Measurements from ENCODE around the gene RBM34.
"Not testable (repeated sequence)": the region's sequence is repeated elsewhere in the genome, so short reads cannot be mapped to it uniquely, and the experiment has no call there.

RBM34 gene

DNA sequence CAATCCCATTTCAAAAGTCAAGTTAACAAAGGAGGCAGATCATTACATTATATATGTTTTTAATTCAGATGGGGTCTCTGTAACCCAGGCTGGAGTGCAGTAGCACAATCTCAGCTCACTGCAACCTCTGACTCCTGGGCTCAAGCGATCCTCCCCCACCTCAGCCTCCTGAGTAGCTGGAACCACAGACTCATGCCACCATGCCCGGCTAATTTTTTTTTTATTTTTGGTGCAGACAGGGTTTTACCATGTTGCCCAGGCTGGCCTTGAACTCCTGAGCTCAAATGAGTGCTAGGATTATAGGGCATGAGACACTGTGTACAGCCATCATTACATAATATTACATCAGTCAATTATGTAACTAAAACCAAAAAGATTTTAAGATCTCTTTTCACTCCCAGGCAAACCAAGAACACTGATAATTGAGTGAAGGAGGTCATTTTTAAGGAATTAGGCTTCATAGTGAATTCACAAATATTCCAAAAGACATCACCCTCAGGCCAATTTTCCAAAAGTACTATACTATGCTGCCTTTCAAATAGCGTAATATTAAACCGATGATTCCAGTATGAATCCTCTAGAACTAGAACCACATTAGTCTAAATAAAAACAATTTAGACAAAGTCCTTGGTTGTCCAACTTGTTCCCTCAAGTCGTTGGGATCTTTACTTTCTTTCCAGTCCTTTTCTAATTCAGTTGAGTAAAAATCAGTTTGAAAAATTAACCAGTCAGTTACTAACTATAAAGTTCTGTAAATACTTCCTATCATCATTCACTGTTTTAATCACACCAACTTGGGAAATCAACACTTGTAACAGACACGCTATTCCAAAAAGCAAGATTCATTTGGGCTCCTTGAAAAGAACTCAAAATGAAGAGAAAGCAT is 48.5 kb downstream of the RBM34 start:
- DNase-seq (ENCODE audit: low read depth) = no peak

- DNase-seq (ENCODE audit: low read depth) = no peak
Measured at GRCh38 chr1:235111107-235111506, 49.9 kb downstream of the RBM34 start.

DNA sequence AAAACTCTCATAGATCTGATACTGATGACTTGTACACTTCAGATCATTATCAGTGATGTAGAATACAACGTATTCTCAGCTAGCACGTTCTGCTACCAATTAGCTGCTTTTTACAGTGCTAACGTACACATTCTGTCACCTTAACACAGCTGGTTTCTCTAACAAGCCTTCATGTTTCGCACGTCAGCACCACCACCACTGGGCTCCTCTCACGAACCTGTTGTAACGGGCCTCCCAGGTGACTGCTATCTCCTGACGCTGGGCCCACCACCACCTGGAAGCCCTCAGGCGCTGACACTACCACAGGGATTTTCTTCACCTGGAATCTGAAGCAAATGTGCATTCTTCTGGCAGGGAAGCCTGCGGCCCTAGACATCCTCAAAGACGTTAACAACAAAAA is 52.2 kb downstream of the RBM34 start:
- DNase-seq (ENCODE audit: low read depth) = no peak

DNA sequence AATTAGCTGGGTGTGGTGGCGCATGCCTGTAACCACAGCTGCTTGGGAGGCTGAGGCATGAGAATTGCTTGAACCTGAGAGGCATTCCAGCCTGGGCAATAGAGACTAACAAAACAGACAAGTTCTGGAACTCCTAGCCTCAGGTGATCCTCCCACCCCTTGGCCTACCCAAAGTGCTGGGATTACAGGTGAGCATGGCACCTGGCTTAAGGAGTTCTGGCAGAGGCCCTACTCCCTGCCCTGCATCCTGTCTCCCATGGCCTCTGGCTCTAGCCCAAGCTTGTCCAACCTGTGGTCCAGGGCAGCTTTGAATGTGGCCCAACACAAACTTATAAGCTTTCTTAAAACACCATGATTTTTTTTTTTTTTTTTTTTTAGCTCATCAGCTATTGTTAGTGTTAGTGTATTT is 52.9 kb downstream of the RBM34 start:
- no peak for DNase-seq (ENCODE audit: low read depth)

DNA sequence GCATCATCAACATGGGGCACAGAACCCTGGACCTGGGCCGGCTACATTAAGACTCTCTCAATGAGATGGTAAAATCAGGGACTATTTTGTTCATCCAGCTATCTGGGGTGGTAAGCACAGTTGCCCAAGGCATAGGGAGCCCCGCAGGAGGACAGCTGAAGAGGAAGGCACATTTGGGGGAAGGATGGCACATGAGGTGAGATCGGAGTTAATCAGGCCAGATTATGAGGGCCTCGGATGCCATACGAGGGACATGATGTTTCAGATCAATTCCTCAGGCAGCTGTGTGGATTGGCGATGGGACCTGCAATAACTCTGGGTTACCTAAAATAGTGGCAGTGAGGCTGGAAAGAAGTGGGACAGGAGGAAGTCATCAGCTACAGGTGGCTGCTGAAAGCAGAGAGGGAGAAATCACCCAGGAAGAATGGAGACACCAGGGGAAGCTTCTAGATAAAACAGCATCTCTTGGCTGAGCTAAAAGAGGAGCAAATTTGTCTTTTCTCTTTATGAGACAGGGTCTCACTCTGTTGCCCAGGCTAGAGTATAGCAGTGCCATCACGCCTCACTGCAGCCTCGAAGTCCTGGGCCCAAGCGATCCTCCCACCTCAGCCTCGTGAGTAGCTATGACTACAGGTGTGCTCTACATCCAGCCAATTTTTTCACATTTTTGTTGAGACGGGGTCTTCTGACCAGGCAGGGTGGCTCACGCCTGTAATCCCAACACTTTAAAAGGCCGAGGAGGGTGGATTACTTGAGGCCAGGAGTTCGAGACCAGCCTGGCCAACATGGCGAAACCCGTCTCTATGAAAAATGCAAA is 53.5 kb downstream of the RBM34 start:
- no peak for DNase-seq (ENCODE audit: low read depth)

DNA sequence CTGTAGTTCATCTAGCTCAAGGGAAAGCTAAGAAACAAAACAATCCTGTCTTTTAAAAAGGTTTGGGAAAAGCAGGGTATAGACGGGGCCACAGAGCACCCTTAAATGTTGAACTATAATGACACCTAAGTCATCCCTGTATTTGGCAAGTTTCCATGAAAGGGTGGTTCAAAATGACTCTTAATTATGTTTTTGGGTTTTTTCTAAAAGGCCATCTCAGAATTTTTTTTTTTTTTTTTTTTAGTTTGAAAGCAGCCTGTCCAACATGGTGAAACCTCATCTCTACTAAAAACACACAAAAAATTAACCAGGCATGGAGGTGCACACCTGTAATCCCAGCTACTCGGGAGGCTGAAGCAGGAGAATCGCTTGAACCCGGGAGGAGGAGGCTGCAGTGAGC is 54.6 kb downstream of the RBM34 start:
- peak; percentile 16 for DNase-seq (ENCODE audit: low read depth)

DNA sequence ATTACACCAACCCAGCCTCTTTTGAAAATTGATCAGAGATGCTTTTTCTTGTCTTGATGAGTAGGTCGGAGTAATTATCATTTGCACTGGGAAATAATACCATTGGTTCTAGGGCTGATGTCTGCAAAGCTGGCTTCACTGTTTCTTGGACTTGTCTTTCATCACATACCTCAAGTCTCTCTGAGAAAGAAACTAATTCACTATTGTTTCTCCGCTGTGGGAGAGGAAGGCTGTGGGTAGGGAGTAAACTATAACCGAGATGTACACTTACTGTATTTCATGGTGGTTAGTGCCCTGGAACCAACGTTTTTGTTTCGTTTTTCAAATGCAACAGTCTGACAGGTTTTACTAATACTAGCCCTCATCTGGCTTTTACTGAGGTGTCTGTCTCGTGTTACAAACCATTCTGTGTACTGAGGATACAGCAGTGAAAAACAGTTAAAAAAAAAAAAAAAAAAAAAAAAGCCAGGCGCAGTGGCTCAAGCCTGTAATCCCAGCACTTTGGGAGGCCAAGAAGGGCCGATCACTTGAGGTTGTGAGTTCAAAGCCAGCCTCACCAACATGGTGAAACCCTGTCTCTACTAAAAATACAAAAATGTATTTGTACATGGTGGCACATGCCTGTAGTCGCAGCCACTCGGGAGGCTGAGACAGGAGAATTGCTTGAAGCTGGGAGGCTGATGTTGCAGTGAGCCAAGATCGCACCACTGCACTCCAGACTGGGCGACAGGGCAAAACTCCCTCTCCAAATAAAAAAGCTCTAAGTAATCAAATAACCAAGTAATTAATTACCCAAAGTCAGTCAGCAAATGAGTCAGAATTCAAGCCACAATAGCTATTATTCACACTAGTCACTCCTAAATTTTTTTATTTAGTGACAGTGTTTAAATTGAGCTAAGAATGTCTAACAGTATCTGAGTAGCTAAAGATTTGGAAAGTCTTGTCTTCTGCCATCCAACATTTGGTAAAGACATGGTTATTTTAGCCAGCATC is 55.7 kb downstream of the RBM34 start:
- peak; percentile 46 for DNase-seq (ENCODE audit: low read depth)

- no peak for DNase-seq (ENCODE audit: low read depth)
Measured at GRCh38 chr1:235102993-235103411, 58.0 kb downstream of the RBM34 start.

DNA sequence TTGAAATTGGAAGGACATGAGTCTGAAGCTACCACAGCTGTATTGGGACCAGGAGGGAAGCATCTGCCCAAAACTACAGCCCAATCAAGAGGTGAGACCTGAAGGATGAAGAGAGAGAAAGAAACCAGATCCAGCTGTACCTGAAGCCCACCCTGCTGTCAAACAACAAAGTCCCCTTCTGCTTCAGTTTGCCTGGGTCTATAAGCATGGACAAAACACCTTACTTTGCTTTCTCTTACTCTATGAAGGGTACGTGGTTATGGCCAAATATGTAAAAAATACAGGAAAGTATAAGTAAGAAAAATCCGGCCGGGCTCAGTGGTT is 58.8 kb downstream of the RBM34 start:
- DNase-seq (ENCODE audit: low read depth) = no peak

DNA sequence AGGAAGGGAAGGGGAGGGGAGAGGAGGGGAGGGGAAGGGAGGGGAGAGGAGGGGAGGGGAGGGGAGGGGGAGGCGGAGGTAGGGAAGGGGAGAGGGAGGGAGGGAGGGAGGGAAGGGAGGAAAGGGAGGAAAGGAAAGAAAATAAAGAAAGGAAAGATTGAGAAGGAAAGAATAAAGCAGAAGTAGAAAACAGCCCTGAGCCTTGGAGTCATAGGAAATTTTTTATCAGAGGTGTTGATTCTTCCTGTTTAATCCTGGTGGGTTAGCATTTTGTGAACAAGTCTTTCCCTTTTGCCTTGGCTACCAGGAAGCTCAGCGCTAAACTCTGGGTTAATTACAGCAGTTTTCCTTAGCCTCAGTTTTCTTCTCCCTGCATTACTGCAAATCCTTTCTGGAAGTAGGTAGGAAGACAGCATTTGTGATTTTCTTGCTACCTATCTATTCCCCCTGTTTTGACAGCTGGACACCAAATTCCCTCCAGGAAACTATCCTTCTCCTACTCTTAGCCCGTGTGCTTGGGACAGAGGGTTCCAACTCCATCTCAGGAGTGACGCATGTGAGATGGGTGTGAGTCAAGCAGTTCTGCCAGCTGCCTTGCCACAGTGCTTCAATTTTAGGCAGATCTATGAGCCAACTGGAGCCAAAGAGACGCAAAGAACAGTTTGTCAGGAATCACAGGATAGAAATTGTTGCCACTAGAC is 59.3 kb downstream of the RBM34 start:
- peak; percentile 12 for DNase-seq (ENCODE audit: low read depth)

- DNase-seq (ENCODE audit: low read depth) = no peak
Measured at GRCh38 chr1:235100194-235100772, 60.8 kb downstream of the RBM34 start.

- DNase-seq (ENCODE audit: low read depth) = no peak
Measured at GRCh38 chr1:235098991-235099390, 62.1 kb downstream of the RBM34 start.

GRCh38 chr1:235098547-235098946 is 62.5 kb downstream of the RBM34 start:
- no peak for DNase-seq (ENCODE audit: low read depth)

DNA sequence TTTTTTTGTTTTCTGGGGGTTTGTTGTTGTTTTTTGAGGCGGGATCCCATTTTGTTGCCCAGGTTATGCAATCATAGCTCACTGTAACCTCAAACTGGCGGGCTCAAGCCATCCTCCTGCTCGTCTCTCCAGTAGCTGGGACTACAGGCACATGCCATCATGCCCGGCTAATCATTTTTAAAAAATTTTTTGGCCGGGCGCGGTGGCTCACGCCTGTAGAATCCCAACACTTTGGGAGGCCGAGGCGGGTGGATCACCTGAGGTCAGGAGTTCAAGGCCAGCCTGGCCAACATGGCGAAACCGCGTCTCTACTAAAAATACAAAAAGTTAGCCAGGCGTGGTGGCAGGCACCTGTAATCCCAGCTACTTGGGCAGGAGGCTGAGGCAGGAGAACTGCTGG is 63.5 kb downstream of the RBM34 start:
- not testable (repeated sequence) for DNase-seq (ENCODE audit: low read depth)

- no peak for DNase-seq (ENCODE audit: low read depth)
Measured at GRCh38 chr1:235095938-235096562, 65.0 kb downstream of the RBM34 start.

DNA sequence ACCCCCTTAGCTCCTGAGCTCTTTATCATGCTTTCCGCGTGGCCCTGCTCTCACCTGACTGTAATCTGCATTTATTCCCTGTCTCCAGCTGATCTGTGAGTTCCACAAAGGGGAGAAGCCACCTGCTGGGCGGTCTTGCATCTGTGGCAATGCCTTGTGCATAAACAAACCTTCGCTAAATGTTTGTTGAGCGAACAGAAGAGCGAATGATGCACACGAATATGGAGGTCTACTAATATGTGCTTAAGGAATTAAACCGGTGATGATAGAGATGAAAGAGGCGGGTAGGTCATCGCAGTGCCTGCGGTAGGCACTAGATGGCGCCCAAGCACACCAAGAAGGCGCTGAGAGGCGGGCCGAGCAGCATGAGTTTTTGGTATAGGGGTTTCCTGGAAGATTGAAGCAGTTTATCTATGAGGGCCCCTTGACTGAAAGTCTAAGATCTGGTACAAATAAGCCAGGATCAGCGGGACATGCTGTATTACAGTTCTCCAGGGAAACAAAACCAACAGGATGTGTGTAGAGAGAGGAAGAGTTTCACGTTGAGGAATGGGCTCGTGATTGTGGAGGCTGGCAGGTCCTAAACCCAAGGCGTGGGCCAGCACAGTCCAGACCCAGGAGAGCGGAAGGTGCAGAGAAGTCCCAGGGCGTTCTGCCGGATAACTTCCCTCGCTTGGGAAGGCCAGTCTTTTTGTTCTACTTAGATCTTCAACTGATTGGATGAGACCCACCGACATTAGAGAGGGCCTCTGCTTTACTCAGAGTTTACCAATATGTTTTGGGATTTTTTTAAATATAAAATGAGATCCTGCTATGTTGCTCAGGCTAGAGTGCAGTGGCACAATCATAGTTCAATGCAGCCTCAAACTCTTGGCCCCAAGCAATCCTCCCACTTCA is 67.1 kb downstream of the RBM34 start:
- DNase-seq (ENCODE audit: low read depth) = peak; percentile 75

DNA sequence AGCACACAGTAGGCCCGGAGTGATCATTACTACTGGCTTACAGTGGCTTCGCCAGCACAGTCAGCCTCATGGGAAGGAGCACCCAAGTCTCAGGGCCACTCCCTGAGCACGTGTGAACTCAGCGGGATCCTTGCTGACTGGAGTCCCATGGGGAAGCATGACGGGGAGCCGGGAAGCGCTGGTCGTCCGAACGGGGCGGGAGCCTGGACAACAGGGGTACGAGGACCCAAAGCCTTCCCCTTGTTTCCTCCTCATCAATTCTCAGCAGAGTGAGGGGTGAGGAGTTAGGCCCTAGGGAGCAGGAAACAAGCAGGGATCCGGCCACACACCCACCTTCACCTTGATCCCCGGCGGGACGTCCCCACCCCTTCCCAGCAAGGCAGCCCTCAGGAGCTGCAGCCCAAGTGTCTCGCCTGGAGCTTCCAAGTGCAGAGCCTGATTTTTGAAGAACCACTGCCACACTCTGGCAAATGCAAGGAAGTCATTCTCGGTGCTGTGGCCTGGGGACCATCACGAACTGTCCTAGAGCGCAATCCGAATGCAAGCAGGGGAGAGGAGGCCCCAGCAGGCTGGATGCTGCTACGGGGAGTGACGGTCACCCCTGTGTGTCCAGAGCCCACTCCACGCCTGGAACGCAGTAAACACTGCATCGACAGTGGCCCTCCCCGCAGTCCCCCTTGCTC is 67.9 kb downstream of the RBM34 start:
- DNase-seq (ENCODE audit: low read depth) = peak; percentile 49

- DNase-seq (ENCODE audit: low read depth) = not testable (repeated sequence)
Measured at GRCh38 chr1:235092415-235092814, 68.6 kb downstream of the RBM34 start.

GRCh38 chr1:235092045-235092406 is 69.0 kb downstream of the RBM34 start:
- DNase-seq (ENCODE audit: low read depth) = not testable (repeated sequence)

All from ELR (cell line).